OCI-LY7 (cell line): ENCODE measurements around the gene NPEPPS.
"Not testable (repeated sequence)": the region's sequence is repeated elsewhere in the genome, so short reads cannot be mapped to it uniquely, and the experiment has no call there.

Source experiments
- EZH2phosphoT487 ChIP-seq: fragments of 200-600 bp; sonication (generic); IDR thresholded peaks from 2 replicates; pipeline ENCODE4 v1.6.1; 2018; ENCODE audit warnings: low read depth, borderline replicate concordance, mild to moderate bottlenecking, mixed run types, antibody characterized with exemption, low read length, moderate library complexity, mixed read lengths
- TF ChIP-seq, protein P1 (sequence below): fragments of 200-600 bp; sonication (generic); conservative IDR thresholded peaks from 2 replicates; pipeline ENCODE4 v1.5.1; 2014; ENCODE audit warnings: mild to moderate bottlenecking, antibody characterized with exemption, low read length, moderate library complexity, mixed read lengths

DNA sequence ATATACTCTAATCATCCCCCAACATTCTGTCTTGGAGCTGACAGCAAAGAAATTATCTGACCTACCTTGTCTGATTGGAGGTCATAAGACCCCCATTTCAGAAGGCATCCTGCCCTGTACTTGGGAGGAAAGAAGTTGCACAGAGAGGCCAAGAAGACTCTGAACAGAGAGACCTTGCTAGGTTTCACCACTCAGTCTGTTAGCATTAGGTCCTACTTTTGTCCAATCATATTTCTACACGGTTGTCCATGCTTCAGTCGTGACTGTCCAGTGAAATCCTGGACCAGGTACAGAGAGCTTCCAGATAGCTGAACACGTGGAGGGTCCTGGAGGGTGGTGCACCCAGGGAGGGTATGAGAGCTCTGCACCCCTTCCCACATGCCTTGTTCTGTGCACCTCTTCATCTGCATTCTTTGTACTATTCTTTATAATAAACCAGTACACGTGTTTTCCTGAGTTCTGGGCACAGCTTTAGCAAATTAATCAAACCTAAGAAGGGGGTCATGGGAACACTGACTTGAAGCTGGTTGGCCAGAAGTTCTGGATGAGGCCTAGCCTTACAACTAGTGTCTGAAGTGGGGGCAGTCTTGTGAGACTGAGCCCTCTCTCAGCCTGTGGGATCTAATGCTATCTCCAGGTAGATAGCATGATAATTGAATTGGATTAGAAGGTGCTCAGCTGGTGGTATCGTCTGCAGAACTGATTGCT, 30.9 kb downstream of the NPEPPS start:
- TF ChIP-seq, protein P1, sequence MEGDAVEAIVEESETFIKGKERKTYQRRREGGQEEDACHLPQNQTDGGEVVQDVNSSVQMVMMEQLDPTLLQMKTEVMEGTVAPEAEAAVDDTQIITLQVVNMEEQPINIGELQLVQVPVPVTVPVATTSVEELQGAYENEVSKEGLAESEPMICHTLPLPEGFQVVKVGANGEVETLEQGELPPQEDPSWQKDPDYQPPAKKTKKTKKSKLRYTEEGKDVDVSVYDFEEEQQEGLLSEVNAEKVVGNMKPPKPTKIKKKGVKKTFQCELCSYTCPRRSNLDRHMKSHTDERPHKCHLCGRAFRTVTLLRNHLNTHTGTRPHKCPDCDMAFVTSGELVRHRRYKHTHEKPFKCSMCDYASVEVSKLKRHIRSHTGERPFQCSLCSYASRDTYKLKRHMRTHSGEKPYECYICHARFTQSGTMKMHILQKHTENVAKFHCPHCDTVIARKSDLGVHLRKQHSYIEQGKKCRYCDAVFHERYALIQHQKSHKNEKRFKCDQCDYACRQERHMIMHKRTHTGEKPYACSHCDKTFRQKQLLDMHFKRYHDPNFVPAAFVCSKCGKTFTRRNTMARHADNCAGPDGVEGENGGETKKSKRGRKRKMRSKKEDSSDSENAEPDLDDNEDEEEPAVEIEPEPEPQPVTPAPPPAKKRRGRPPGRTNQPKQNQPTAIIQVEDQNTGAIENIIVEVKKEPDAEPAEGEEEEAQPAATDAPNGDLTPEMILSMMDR, result not testable (repeated sequence)
- not testable (repeated sequence) for TF ChIP-seq EZH2phosphoT487
